ENCODE results near the gene PCDH15.

DNA sequence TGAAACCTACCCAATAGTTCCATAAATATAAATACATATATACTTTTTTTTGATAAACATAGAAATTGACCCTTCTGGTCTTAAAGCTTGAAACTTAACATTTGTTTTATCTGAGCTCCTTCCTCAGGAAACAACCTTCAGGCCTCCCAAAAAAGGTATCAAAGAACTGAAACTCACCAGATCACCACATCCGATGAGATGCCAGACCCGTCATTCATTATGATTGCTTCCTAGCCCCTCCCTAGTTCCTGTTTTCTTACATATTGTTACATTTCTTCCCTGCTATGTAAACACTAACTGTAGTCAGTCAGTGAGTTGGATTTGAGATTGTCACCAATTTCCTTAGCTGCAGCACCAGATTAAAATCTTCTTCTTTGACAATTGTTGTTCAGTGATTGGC is 663.6 kb downstream of the PCDH15 start:
- TF ChIP-seq, protein P1, sequence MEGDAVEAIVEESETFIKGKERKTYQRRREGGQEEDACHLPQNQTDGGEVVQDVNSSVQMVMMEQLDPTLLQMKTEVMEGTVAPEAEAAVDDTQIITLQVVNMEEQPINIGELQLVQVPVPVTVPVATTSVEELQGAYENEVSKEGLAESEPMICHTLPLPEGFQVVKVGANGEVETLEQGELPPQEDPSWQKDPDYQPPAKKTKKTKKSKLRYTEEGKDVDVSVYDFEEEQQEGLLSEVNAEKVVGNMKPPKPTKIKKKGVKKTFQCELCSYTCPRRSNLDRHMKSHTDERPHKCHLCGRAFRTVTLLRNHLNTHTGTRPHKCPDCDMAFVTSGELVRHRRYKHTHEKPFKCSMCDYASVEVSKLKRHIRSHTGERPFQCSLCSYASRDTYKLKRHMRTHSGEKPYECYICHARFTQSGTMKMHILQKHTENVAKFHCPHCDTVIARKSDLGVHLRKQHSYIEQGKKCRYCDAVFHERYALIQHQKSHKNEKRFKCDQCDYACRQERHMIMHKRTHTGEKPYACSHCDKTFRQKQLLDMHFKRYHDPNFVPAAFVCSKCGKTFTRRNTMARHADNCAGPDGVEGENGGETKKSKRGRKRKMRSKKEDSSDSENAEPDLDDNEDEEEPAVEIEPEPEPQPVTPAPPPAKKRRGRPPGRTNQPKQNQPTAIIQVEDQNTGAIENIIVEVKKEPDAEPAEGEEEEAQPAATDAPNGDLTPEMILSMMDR (IDR thresholded peaks at IDR 0.05): no peak
- no peak for TF ChIP-seq POLR2AphosphoS5 (IDR thresholded peaks at IDR 0.05)

Data from prostate gland (tissue), 2 donors.